ENCODE data around the gene FAM20A.

DNA sequence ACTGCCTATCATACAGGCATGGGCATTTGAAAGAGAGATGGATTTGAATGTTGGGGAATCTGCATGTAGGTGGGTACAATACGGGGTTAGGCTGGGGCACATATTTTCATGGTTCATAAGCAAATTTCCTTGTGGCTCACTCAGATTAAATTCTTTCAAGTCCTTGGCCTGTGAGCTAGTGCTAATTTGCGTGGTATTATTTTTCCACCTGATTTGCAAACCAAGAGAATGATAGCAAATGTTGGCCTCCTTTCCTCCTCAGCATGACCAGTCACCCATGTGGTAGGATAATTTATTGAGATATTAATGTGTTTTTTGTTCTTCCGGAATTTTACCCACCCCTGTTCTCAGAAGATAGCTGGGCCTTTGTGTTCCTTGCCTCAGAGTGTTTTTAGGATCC, 22.9 kb downstream of the FAM20A start:
- TF ChIP-seq, protein P1, sequence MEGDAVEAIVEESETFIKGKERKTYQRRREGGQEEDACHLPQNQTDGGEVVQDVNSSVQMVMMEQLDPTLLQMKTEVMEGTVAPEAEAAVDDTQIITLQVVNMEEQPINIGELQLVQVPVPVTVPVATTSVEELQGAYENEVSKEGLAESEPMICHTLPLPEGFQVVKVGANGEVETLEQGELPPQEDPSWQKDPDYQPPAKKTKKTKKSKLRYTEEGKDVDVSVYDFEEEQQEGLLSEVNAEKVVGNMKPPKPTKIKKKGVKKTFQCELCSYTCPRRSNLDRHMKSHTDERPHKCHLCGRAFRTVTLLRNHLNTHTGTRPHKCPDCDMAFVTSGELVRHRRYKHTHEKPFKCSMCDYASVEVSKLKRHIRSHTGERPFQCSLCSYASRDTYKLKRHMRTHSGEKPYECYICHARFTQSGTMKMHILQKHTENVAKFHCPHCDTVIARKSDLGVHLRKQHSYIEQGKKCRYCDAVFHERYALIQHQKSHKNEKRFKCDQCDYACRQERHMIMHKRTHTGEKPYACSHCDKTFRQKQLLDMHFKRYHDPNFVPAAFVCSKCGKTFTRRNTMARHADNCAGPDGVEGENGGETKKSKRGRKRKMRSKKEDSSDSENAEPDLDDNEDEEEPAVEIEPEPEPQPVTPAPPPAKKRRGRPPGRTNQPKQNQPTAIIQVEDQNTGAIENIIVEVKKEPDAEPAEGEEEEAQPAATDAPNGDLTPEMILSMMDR (conservative IDR thresholded peaks at IDR 0.05; ENCODE audit: low read depth, low read length): no peak
- no peak for TF ChIP-seq EZH2 (IDR thresholded peaks at IDR 0.05; ENCODE audit: low read length, unreplicated experiment)
- no peak for TF ChIP-seq EZH2phosphoT487 (IDR thresholded peaks at IDR 0.05; ENCODE audit: borderline replicate concordance, low read length)
